Neural cell (in vitro differentiated cells): ENCODE measurements around the gene NPAS3. TPM values are rescaled to one million over a fixed set of nuclear protein-coding genes. Genes with fewer than 3 reads are reported as not detected.

Source experiments
- H2AFZ ChIP-seq: fragments of 200-600, 300-800 bp; sonication (generic), shearing (Covaris generic); 2 replicates; pipeline ENCODE4 v1.6.0; 2014; ENCODE audit warnings: low read depth, mild to moderate bottlenecking, antibody characterized with exemption, low read length, moderate library complexity
- H3F3A ChIP-seq: fragments of 200-600 bp; shearing (Covaris generic); 2 replicates; pipeline ENCODE4 v1.6.1; 2016; ENCODE audit warnings: mild to moderate bottlenecking, moderate library complexity, mixed read lengths, antibody characterized with exemption, low read length; ENCODE audit not compliant: insufficient read depth, poor library complexity, severe bottlenecking
- H3K27ac ChIP-seq: fragments of 200-600, 300-800 bp; sonication (generic), shearing (Covaris generic); 2 replicates; pipeline ENCODE4 v1.5.1; 2014; ENCODE audit warnings: mild to moderate bottlenecking, low read length, moderate library complexity
- H3K27me3 ChIP-seq: fragments of 300-800, 200-600 bp; sonication (generic), shearing (Covaris generic); 2 replicates; pipeline ENCODE4 v1.6.0; 2014; ENCODE audit warnings: mild to moderate bottlenecking, low read depth, low read length, moderate library complexity; ENCODE audit not compliant: insufficient read depth
- H3K36me3 ChIP-seq: fragments of 300-800, 200-600 bp; sonication (generic), shearing (Covaris generic); 2 replicates; pipeline ENCODE4 v1.5.1; 2014; ENCODE audit warnings: mild to moderate bottlenecking, antibody characterized with exemption, low read length, moderate library complexity; ENCODE audit not compliant: insufficient read depth
- H3K4me2 ChIP-seq: fragments of 300-800, 200-600 bp; sonication (generic), shearing (Covaris generic); 2 replicates; pipeline ENCODE4 v1.6.0; 2014; ENCODE audit warnings: mild to moderate bottlenecking, low read length
- H3K4me3 ChIP-seq: fragments of 300-800, 200-600 bp; sonication (generic), shearing (Covaris generic); 2 replicates; pipeline ENCODE4 v1.5.1; 2014; ENCODE audit warnings: mild to moderate bottlenecking, low read length, moderate library complexity
- H3K79me2 ChIP-seq: fragments of 200-600 bp; shearing (Covaris generic); replicated peaks from 2 replicates; pipeline ENCODE4 v1.6.0; 2014; ENCODE audit warnings: mild to moderate bottlenecking, low read length, moderate library complexity; ENCODE audit not compliant: insufficient read depth
- H3K9ac ChIP-seq: fragments of 300-800, 200-600 bp; sonication (generic), shearing (Covaris generic); 2 replicates; pipeline ENCODE4 v1.6.1; 2016; ENCODE audit warnings: mild to moderate bottlenecking, low read length, mixed read lengths
- H3K9me2 ChIP-seq: fragments of 200-600 bp; shearing (Covaris generic); 2 replicates; pipeline ENCODE4 v1.6.1; 2016; ENCODE audit warnings: mild to moderate bottlenecking, low read length, mixed read lengths; ENCODE audit not compliant: insufficient read depth
- H3K9me3 ChIP-seq: fragments of 200-600, 300-800 bp; sonication (generic), shearing (Covaris generic); 2 replicates; pipeline ENCODE4 v1.6.1; 2016; ENCODE audit warnings: mild to moderate bottlenecking, mixed run types, low read length, moderate library complexity, mixed read lengths
- H4K20me1 ChIP-seq: fragments of 200-600 bp; shearing (Covaris generic); 2 replicates; pipeline ENCODE4 v1.6.1; 2016; ENCODE audit warnings: mild to moderate bottlenecking, mixed run types; ENCODE audit not compliant: insufficient read depth
- CTCF ChIP-seq: fragments of 450-650 bp; IDR thresholded peaks from 2 replicates; pipeline ENCODE4 v1.5.1; 2014; ENCODE audit warnings: antibody characterized with exemption, mild to moderate bottlenecking, moderate library complexity; ENCODE audit not compliant: poor library complexity, severe bottlenecking
- EP300 ChIP-seq: fragments of 450-650 bp; conservative IDR thresholded peaks from 2 replicates; pipeline ENCODE4 v1.6.1; 2014; ENCODE audit warnings: antibody characterized with exemption, mild to moderate bottlenecking, moderate library complexity; ENCODE audit not compliant: poor library complexity, severe bottlenecking
- EZH2 ChIP-seq: fragments of 200-600, 300-800 bp; shearing (Covaris generic), sonication (generic); IDR thresholded peaks from 2 replicates; pipeline ENCODE4 v1.6.1; 2014; ENCODE audit warnings: antibody characterized with exemption, low read length, borderline replicate concordance, mild to moderate bottlenecking; ENCODE audit not compliant: insufficient read depth, poor library complexity, severe bottlenecking
- MXI1 ChIP-seq: fragments of 450-650 bp; conservative IDR thresholded peaks from 2 replicates; pipeline ENCODE4 v1.6.1; 2014; ENCODE audit warnings: antibody characterized with exemption, mild to moderate bottlenecking; ENCODE audit not compliant: poor library complexity, severe bottlenecking
- POLR2AphosphoS5 ChIP-seq: IDR thresholded peaks from 2 replicates; pipeline ENCODE4 v1.6.1; 2012
- RAD21 ChIP-seq: fragments of 450-650 bp; conservative IDR thresholded peaks from 2 replicates; pipeline ENCODE4 v1.6.1; 2014; ENCODE audit warnings: antibody characterized with exemption, mild to moderate bottlenecking, moderate library complexity
- REST ChIP-seq: IDR thresholded peaks from 2 replicates; pipeline ENCODE4 v1.6.1; 2012; ENCODE audit warnings: borderline replicate concordance
- SMC3 ChIP-seq: fragments of 450-650 bp; conservative IDR thresholded peaks from 2 replicates; pipeline ENCODE4 v1.6.1; 2014; ENCODE audit warnings: antibody characterized with exemption, mild to moderate bottlenecking, moderate library complexity; ENCODE audit not compliant: poor library complexity
- TAF1 ChIP-seq: IDR thresholded peaks from 2 replicates; pipeline ENCODE4 v1.6.1; 2012; ENCODE audit warnings: low read depth
- polyA plus RNA-seq: library from polyadenylated mRNA; depleted of rRNA; stranded (reverse); fragments of >200 nt; gene quantifications from 2 replicates; pipeline ENCODE4 v1.2.3, GENCODE V29; 2014

The NPAS3 gene
- polyA plus RNA-seq, 1 donor from 2014 or later: 1.3 TPM

- H4K20me1 ChIP-seq: no peaks in the 10 kb centered on the region
- TF ChIP-seq POLR2AphosphoS5: no peak
- no peak for TF ChIP-seq CTCF
- TF ChIP-seq EZH2: no peak
- TF ChIP-seq REST: no peak
- no peak for TF ChIP-seq RAD21
- no peak for TF ChIP-seq EP300
- no peak for TF ChIP-seq MXI1
- TF ChIP-seq SMC3: no peak
- no peak for TF ChIP-seq TAF1
- H3K4me3 ChIP-seq: no peak overlapping the region
Observed at GRCh38 chr14:32900547-32900946, 38.1 kb upstream of the NPAS3 start.

GRCh38 chr14:32905013-32905412 is 33.7 kb upstream of the NPAS3 start:
- no peak overlapping the region for H3K4me3 ChIP-seq
- TF ChIP-seq SMC3: no peak
- no peak for TF ChIP-seq MXI1
- no peak for TF ChIP-seq EZH2
- TF ChIP-seq CTCF: no peak
- TF ChIP-seq RAD21: no peak
- no peak for TF ChIP-seq TAF1
- TF ChIP-seq POLR2AphosphoS5: no peak
- no peak for TF ChIP-seq REST
- no peak for TF ChIP-seq EP300
- no peak overlapping the region for H2AFZ ChIP-seq
- no peaks in the 10 kb centered on the region for H3K9me2 ChIP-seq
- no peaks in the 10 kb centered on the region for H3K27me3 ChIP-seq
- no peak overlapping the region for H3K27ac ChIP-seq
- H3K79me2 ChIP-seq: no peaks in the 10 kb centered on the region
- H3K4me2 ChIP-seq: no peak overlapping the region
- no peak overlapping the region for H3K9ac ChIP-seq
- no peaks in the 10 kb centered on the region for H3F3A ChIP-seq
- H3K36me3 ChIP-seq: no peaks in the 10 kb centered on the region
- no peaks in the 10 kb centered on the region for H3K9me3 ChIP-seq
- H4K20me1 ChIP-seq: no peaks in the 10 kb centered on the region

More at GRCh38 chr14:32900547-32900946, 38.1 kb upstream of the NPAS3 start:
- Histone ChIP-seq H3K9me2 (no peaks in the 10 kb centered on the region), H3K4me2 (no peak overlapping the region), H3K9me3 (no peaks in the 10 kb centered on the region), H3K79me2 (no peaks in the 10 kb centered on the region), H3K36me3 (no peaks in the 10 kb centered on the region), H3K27ac (no peak overlapping the region), H3K27me3 (no peaks in the 10 kb centered on the region), H2AFZ (no peak overlapping the region), H3K9ac (no peak overlapping the region), H3F3A (no peaks in the 10 kb centered on the region)
